ENCODE measurements around the gene PDP2.
A peak's percentile ranks its signal among the peaks of the same experiment; 100 is the strongest.
"Not testable (repeated sequence)": the region's sequence is repeated elsewhere in the genome, so short reads cannot be mapped to it uniquely, and the experiment has no call there.

Gene PDP2

GRCh38 chr16:66853261-66854139 is 26.8 kb upstream of the PDP2 start:
- no peak for DNase-seq (ENCODE audit: low read depth)

DNA sequence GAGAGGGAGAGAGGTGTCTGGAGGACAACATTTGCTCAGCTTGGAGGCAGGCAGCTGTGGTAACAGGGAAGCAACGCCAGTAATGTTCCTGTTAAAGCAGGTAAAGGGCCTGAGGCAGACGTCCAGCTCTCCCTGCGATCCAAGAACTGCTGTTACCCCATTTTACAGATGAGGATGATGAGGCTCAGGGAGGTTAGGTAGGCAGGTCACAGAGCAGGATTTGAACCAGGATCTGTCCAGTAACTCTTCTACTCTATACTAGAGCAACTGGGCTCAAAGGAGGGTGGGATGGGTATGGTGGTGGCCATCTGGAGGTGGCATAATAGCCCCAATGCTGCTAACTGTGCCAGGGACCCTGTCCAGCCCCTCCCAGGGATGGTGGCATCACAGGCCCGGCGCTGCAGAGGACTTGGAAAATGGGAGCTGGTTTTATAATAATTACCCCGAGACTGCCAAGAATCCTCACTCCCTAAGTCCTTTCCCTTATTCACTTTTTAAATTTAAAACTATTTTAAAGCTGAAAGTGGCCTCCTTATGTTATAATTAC is 24.1 kb upstream of the PDP2 start:
- no peak for DNase-seq (ENCODE audit: low read depth)

DNA sequence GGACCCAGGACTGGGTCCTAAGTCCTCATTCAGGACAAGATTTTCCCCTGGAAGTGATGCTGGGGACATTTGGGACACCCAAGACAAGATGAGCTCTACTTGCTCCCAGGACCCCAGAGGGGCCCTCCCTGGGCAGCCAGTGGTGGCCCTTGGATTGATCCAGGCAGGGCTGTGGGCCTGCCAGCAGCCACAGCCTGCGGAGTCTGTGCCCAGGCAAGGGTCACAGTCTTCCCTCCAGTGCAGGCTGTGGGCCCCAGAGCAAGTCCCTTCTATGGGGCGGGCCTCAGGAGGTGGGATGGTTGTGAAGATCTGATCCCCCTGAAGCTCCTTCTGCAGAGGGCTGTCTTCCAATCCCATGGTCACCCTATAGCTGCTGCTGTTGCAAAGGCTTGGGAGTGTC is 23.5 kb upstream of the PDP2 start:
- DNase-seq (ENCODE audit: low read depth): no peak

- DNase-seq (ENCODE audit: low read depth): no peak
Measured at GRCh38 chr16:66857437-66857836, 22.9 kb upstream of the PDP2 start.

DNA sequence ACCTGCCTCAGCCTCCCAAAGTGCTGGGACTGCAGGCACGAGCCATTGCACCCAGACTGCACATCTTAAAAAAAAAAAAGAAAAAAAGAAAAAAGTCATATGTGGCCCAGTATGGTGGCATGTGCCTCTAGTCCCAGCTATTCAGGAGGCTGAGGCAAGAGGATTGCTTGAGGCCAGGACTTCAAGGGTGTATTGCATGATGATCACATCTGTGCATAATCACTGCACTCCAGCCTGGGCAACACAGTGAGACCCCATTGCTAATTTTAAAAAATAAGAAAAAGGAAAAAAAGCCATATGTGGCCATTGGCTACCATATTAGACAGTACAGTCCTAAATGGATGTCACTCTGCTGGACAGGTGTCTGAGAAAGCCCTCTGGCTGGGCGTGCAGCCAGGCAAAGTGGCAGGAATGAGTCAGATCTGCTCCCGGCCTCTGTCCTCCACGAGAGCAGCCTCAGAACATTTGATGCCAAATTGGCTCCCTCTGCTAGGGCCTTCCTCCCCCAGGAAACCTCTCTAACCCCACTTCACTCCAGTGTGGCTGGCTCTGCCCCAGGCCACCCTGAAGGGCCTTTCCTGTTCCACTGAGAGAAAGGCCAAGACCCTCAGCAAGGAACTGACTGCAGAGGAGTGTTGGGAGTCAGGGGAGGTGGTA is 21.4 kb upstream of the PDP2 start:
- DNase-seq (ENCODE audit: low read depth): no peak

GRCh38 chr16:66859397-66860068 is 20.8 kb upstream of the PDP2 start:
- no peak for DNase-seq (ENCODE audit: low read depth)

GRCh38 chr16:66862023-66862520 is 18.2 kb upstream of the PDP2 start:
- no peak for DNase-seq (ENCODE audit: low read depth)

DNA sequence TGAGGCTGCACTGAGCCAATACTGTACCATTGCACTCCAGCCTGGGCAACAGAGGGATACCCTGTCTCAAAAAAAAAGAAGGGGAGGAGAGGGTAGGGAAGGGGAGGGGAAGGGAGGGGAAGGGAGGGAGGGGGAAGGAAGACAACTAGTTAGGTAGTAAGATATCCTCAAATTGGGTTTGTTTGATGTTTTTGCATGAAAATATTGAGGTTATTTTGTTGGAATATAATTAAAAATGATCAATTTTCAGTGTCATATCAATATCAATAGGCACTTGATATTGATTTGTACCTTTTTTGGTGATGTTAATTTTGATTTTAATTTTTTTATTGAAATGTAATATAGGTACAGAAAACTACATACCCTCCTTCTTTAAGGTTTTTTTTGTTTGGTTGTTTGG is 16.6 kb upstream of the PDP2 start:
- no peak for DNase-seq (ENCODE audit: low read depth)

- DNase-seq (ENCODE audit: low read depth): no peak
Measured at GRCh38 chr16:66869424-66869823, 10.9 kb upstream of the PDP2 start.

- DNase-seq (ENCODE audit: low read depth): not testable (repeated sequence)
Measured at GRCh38 chr16:66871363-66871762, 9.0 kb upstream of the PDP2 start.

- no peak for DNase-seq (ENCODE audit: low read depth)
Measured at GRCh38 chr16:66871840-66872239, 8.5 kb upstream of the PDP2 start.

DNA sequence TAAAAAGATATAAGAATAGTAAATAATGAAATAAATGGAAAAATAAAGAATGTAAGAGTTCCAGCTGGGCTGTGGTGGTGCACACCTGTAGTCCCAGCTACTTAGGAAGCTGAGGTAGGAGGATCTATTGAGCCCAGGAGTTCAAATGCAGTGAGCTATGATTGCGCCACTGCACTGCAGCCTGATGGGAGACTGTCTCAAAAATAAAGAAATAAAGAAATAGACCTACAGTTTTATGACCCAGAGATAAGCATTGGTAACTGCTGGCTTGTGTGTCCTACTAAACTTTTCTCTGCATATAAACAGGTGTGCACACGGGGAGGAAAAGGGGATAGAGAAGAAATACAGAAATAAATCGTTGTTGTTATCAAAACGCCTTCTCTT is 7.8 kb upstream of the PDP2 start:
- DNase-seq (ENCODE audit: low read depth): no peak

- peak; percentile 90 for DNase-seq (ENCODE audit: low read depth)
Measured at GRCh38 chr16:66872943-66873684, 7.2 kb upstream of the PDP2 start.

DNA sequence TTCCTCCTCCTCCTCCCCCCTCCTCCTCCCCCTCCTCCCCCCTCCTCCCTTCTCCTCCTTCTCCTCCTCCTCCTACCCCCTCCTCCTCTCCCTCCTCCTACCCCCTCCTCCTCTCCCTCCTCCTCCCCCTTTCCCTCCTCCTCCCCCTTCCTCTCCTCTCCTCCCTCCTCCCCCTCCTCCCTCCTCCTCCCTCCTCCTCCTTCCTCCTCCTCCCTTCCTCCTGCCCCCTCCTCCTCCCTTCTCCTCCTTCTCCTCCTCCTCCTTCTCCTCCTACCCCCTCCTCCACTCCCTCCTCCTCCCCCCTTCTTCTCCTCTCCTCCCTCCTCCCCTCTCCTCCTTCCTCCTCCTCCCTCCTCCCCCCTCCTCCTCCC is 6.6 kb upstream of the PDP2 start:
- no peak for DNase-seq (ENCODE audit: low read depth)

GRCh38 chr16:66874079-66874775 is 6.1 kb upstream of the PDP2 start:
- DNase-seq (ENCODE audit: low read depth): no peak

DNA sequence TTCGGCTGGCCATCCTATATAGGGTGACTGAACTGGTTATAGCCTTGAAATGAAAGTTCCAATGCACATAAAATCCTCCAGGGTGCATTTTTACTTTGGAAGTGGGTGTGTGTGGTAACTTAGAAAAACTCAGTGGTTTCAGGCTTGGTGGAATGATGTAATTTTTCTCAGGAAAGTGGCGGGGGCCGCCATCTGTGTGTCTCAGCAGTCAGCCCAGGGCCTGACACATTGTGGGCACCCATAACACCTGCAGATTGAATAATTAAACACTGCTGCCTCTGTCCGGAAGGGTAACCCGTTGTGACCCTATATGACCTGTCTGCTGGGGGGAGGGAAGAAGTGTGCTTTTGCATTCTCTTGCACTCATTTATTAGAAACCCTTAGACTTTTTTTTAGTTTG is 2.2 kb upstream of the PDP2 start:
- peak; percentile 59 for DNase-seq (ENCODE audit: low read depth)

DNA sequence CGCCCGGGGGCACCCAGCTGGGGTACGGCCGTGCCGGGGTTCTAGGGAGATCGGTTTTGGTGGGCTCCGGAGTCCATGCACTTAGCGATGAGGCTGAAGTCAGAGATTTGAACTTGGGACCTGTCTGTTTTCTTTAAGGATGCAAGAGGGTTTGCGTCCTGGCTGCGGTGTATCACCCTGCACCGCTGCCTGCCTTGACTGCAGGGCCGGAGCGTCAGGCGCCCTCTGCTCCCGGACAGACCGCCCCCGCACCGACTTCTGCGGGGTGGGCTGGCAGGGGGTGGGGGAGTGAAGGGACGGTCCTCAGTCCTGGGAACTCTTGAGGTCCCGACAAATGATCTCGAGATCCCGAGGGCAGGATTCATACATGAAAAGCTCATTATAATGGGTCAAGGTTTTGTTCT is 701 bp downstream of the PDP2 start:
- no peak for DNase-seq (ENCODE audit: low read depth)

DNA sequence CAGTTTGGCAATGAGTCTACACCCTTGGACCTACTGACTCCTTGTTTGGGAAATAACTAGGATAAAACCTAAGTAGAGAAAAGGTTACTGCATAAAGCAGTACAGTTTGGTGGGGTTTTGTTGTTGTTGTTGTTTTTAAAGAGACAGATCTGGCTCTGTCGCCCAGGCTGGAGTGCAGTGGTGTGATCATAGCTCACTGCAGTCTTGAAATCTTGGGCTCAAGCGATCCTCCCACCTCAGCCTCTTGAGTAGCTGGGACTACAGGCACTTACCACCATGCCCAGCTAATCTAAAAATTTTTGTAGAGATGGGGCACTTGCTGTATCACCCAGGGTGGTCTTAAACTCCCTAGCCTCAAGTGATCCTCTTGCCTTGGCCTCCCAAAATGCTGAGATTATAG is 1.2 kb downstream of the PDP2 start:
- no peak for DNase-seq (ENCODE audit: low read depth)

DNA sequence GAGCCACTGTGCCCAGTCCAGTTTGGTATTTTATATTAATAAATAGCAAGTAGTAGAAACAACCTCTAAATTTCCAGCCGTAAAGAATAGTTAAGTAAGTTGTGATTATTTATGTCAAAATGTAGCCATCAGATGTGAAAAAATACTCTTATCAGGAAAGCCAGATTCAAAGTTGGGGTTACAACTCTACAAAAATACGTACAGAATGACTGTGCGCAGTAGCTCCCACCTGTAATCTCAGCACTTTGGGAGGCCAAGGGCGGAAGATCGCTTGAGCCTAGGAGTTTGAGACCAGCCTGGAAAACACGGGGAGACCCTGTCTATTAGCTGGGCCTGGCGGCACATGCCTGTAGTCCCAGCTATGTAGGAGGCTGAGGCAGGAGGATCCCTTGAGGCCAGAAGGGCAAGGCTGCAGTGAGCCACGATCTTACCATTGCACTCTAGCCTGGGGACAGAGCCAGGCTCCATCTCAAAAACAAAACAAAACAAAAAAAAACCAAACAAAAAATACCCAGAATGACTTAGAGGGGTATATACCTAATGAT is 1.7 kb downstream of the PDP2 start:
- no peak for DNase-seq (ENCODE audit: low read depth)

DNA sequence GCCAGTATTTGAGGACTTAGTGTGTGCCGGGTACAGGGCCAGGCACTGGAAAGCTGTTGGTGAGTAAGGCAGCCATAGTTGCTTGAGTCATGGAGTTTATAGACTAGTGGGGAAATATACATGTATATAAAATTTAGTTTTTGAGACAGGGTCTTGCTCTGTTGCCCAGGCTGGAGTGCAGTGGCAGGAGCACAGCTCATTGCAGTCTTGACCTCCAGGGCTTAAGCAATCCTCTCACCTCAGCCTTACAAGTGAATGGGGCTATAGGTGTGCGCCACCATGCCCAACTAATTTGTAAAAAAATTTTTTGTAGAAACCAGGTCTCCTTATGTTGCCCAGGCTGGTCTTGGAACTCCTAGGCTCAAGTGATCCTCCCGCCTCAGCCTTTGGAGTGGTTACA is 2.4 kb downstream of the PDP2 start:
- no peak for DNase-seq (ENCODE audit: low read depth)

GRCh38 chr16:66885491-66885890 is 5.2 kb downstream of the PDP2 start:
- no peak for DNase-seq (ENCODE audit: low read depth)

All from activated T-cell treated with anti-CD3 and anti-CD28 coated beads for 24 hours (primary cell).